ENCODE results near the gene DYSF. TPM values are rescaled to one million over a fixed set of nuclear protein-coding genes. Genes with fewer than 3 reads are reported as not detected.

Gene DYSF
- total RNA-seq, 4 donors from 2014 or later = 3.7 to 18.7 (median 10.6) TPM

DNA sequence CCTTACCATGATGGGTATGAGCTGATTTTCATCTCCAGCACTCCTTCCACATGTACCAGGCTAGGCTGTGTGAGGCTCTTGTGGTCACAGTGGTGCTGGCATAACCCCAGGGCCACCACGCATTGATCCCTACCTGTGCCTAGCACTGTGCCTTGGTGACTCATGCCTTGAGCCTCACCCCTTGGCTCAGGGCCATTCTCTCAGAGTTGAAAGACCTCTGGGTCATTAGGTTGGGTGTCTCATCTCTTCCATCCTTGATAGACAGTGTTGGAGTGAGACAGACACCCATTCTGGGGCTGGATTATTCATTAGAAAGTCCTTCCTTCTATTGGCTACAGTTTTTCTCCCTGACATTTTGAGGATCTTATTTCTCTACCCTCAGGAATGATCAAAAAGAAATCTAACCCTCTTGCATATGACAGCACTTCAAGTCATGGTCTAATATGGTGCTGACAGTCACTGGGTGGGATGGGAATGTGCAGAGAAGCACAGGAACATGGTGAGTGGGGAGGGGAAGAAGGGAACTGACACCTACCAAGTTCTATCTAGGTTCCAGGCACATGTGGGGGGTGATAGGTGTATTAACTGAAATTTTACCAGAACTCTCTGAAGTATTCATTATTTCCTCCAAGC lies 41.3 kb downstream of the DYSF start:
- no peak for DNase-seq
- WGBS, 2 donors (ENCODE audit: low coverage in 1 of 2) = 63% methylated on average over 1 of the region's 1 CpG; no CpG with 5 or more reads in 1 of the 2 donors
- Histone ChIP-seq H3K4me1 (no peaks in the 10 kb centered on the region), H3K27me3 (no peaks in the 10 kb centered on the region), H3K4me3 (no peak overlapping the region), H3K9me3 (no peaks in the 10 kb centered on the region), H3K27ac (no peak overlapping the region), H3K36me3 (no peaks in the 10 kb centered on the region)
- TF ChIP-seq POLR2A (IDR thresholded peaks at IDR 0.05) (no peak), POLR2AphosphoS5 (IDR thresholded peaks at IDR 0.05) (no peak), EP300 (IDR thresholded peaks at IDR 0.05; ENCODE audit: low read depth) (no peak)
- TF ChIP-seq, protein P1, sequence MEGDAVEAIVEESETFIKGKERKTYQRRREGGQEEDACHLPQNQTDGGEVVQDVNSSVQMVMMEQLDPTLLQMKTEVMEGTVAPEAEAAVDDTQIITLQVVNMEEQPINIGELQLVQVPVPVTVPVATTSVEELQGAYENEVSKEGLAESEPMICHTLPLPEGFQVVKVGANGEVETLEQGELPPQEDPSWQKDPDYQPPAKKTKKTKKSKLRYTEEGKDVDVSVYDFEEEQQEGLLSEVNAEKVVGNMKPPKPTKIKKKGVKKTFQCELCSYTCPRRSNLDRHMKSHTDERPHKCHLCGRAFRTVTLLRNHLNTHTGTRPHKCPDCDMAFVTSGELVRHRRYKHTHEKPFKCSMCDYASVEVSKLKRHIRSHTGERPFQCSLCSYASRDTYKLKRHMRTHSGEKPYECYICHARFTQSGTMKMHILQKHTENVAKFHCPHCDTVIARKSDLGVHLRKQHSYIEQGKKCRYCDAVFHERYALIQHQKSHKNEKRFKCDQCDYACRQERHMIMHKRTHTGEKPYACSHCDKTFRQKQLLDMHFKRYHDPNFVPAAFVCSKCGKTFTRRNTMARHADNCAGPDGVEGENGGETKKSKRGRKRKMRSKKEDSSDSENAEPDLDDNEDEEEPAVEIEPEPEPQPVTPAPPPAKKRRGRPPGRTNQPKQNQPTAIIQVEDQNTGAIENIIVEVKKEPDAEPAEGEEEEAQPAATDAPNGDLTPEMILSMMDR (IDR thresholded peaks at IDR 0.05) = no peak
- in situ Hi-C loops (cut with MboI; ENCODE audit: low pct_ligation_motif_present in 1 of 4, low pct_unique_long_range_greater_than_20kb in 1 of 4, low sequenced_read_pairs in 3 of 4) (no loop called here), intact Hi-C loops (cut with DNase I; ENCODE audit: low total_unique reads) (no loop called here)

DNA sequence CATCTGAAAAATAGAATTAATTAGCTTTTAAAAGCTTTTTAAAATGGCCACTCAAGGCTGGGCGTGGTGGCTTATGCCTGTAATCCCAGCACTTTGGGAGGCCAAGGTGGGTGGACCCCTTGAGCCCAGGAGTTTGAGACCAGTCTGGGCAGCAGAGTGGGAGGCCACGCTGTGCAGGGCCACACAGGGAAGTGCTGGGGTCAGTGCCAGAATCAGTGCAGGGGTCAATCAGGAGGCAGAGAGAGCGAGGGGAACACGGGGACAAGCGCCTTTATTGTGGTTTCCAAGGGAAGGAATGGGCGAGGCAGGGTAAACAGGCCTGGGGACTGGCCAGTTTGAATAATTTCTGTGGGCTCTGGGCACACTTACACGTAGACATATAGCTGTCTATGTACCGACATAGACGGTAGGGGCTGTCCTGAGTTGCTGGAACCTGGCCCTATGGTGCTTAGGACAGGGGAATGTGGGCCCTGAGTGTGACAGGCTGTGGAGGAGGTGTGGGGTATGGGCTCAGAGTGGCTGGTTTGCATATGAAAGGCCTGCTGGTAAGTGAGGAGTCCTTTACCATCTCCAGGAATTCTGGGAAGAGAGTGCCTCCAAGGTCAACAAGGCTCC lies 42.9 kb downstream of the DYSF start:
- Histone ChIP-seq H3K9me3 (no peaks in the 10 kb centered on the region), H3K36me3 (no peaks in the 10 kb centered on the region), H3K27me3 (no peaks in the 10 kb centered on the region), H3K4me1 (no peaks in the 10 kb centered on the region), H3K27ac (no peak overlapping the region), H3K4me3 (no peak overlapping the region)
- 61% methylated on average over 9 of the region's 9 CpGs; no CpG with 5 or more reads in 1 of the 2 donors for WGBS, 2 donors (ENCODE audit: low coverage in 1 of 2)
- in situ Hi-C loops (cut with MboI; ENCODE audit: low pct_ligation_motif_present in 1 of 4, low pct_unique_long_range_greater_than_20kb in 1 of 4, low sequenced_read_pairs in 3 of 4) (no loop called here), intact Hi-C loops (cut with DNase I; ENCODE audit: low total_unique reads) (no loop called here)
- DNase-seq = no peak
- TF ChIP-seq, protein P1 (IDR thresholded peaks at IDR 0.05) = no peak
- TF ChIP-seq EP300 (IDR thresholded peaks at IDR 0.05; ENCODE audit: low read depth) (no peak), POLR2AphosphoS5 (IDR thresholded peaks at IDR 0.05) (no peak), POLR2A (IDR thresholded peaks at IDR 0.05) (no peak)

DNA sequence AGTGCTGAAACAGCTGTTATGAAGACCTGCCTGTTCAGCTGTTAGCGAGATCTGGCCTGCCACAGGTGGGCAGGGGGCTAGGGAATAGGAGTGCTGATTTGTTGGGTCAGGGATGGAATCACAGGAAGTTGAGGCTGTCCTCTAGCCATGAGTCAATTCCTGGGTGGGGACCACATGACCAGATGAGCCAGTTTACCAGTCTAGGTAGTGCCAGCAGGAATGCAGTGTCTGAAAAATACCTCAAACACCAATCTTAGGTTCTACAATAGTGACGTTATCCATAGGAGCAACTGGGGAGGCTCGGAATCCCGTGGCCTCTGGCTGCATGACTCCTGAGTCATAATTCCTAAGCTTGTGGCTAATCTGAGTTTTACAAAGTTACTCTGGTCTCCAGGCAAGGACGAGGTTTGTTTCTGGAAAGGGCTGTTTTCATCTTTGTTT lies 44.9 kb downstream of the DYSF start:
- no peak for TF ChIP-seq POLR2AphosphoS5 (IDR thresholded peaks at IDR 0.05)
- TF ChIP-seq, protein P1 (IDR thresholded peaks at IDR 0.05) = no peak
- no peak for TF ChIP-seq POLR2A (IDR thresholded peaks at IDR 0.05)
- TF ChIP-seq EP300 (IDR thresholded peaks at IDR 0.05; ENCODE audit: low read depth) = no peak
- WGBS, 2 donors (ENCODE audit: low coverage in 1 of 2) = 76 to 87% methylated on average over 4 to 5 of the region's 5 CpGs

DNA sequence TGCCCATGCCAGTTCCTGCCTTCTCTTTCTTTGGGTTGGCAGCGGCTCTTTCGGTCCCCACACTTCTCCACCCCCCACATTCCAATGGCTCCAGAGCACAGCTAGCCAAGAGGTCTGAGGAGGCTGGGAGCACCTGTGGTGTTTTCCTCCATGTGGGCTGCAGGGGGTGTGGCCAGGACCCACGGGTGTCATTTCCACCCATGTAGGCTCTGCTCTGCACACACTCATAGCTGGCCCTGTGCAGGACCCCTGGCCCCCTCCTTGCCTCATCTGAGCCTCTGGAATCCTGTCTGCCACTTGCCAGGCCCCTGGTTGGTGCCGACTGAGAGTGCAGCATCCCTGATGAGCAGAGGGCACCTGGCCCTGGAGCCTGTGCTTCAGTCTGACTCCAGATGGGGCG lies 46.3 kb downstream of the DYSF start:
- no peak for DNase-seq
- no peak for TF ChIP-seq POLR2A (IDR thresholded peaks at IDR 0.05)
- no peak for TF ChIP-seq POLR2AphosphoS5 (IDR thresholded peaks at IDR 0.05)
- TF ChIP-seq, protein P1 (IDR thresholded peaks at IDR 0.05) = no peak
- no peak for TF ChIP-seq EP300 (IDR thresholded peaks at IDR 0.05; ENCODE audit: low read depth)
- H3K36me3 ChIP-seq = no peaks in the 10 kb centered on the region
- WGBS, 2 donors (ENCODE audit: low coverage in 1 of 2) = 77 to 80% methylated on average over 2 to 4 of the region's 5 CpGs
- in situ Hi-C loops (cut with MboI; ENCODE audit: low pct_ligation_motif_present in 1 of 4, low pct_unique_long_range_greater_than_20kb in 1 of 4, low sequenced_read_pairs in 3 of 4) (loop anchor here in 3 of 4 donors (10.0 to 25.0 kb wide), 3 partner anchors 195 to 337 kb away; no protein-coding TSS in a partner anchor), intact Hi-C loops (cut with DNase I; ENCODE audit: low total_unique reads) (no loop called here)
- no peaks in the 10 kb centered on the region for H3K4me1 ChIP-seq
- H3K9me3 ChIP-seq = no peaks in the 10 kb centered on the region
- H3K27ac ChIP-seq = peak overlapping the region in 2 of 4 donors; percentile 8 to 34
- no peaks in the 10 kb centered on the region for H3K27me3 ChIP-seq
- H3K4me3 ChIP-seq = no peak overlapping the region

More for the DNA sequence above, 44.9 kb downstream of the DYSF start:
- in situ Hi-C loops (cut with MboI; ENCODE audit: low pct_ligation_motif_present in 1 of 4, low pct_unique_long_range_greater_than_20kb in 1 of 4, low sequenced_read_pairs in 3 of 4) = no loop called here
- Histone ChIP-seq H3K4me1 (no peaks in the 10 kb centered on the region), H3K27me3 (no peaks in the 10 kb centered on the region), H3K27ac (no peak overlapping the region), H3K9me3 (no peaks in the 10 kb centered on the region), H3K36me3 (no peaks in the 10 kb centered on the region), H3K4me3 (no peak overlapping the region)
- no peak for DNase-seq
- intact Hi-C loops (cut with DNase I; ENCODE audit: low total_unique reads) = no loop called here

All from transverse colon (tissue), 4 donors.